Stimulated activated CD8-positive, alpha-beta memory T cell treated with anti-CD3 and anti-CD28 coated beads, Interleukin-12 subunit alpha, Interleukin-12 subunit beta, amount 100 ng/mL, for 24 hours (primary cell): Measurements from ENCODE around the gene CAMK1D.
"Not testable (repeated sequence)": the region's sequence is repeated elsewhere in the genome, so short reads cannot be mapped to it uniquely, and the experiment has no call there.

ENCODE experiments used
- DNase-seq: peaks from one replicate; pipeline ENCODE4 v3.0.0-alpha.2; 2020; ENCODE audit errors: extremely low read depth

CAMK1D gene

GRCh38 chr10:12348870-12349628 is at the start of gene CAMK1D:
Gene CAMK1D (plus strand): TSS chr10:12349547.
- peak; percentile 63 for DNase-seq

GRCh38 chr10:12301036-12301435 is 48.3 kb upstream of the CAMK1D start:
- DNase-seq = not testable (repeated sequence)

GRCh38 chr10:12308057-12308456 is 41.3 kb upstream of the CAMK1D start:
- DNase-seq = no peak

GRCh38 chr10:12308736-12309375 is 40.5 kb upstream of the CAMK1D start:
- DNase-seq = no peak

GRCh38 chr10:12309783-12310182 is 39.6 kb upstream of the CAMK1D start:
- not testable (repeated sequence) for DNase-seq

GRCh38 chr10:12314836-12315235 is 34.5 kb upstream of the CAMK1D start:
- DNase-seq = no peak

- DNase-seq = no peak
Measured at GRCh38 chr10:12319076-12319475, 30.3 kb upstream of the CAMK1D start.

GRCh38 chr10:12320892-12321291 is 28.5 kb upstream of the CAMK1D start:
- no peak for DNase-seq

- DNase-seq = no peak
Measured at GRCh38 chr10:12321641-12322040, 27.7 kb upstream of the CAMK1D start.

GRCh38 chr10:12322583-12323131 is 26.7 kb upstream of the CAMK1D start:
- DNase-seq = no peak

- DNase-seq = no peak
Measured at GRCh38 chr10:12324530-12324929, 24.8 kb upstream of the CAMK1D start.

- no peak for DNase-seq
Measured at GRCh38 chr10:12327074-12327473, 22.3 kb upstream of the CAMK1D start.

GRCh38 chr10:12327476-12327875 is 21.9 kb upstream of the CAMK1D start:
- no peak for DNase-seq

- not testable (repeated sequence) for DNase-seq
Measured at GRCh38 chr10:12328312-12328711, 21.0 kb upstream of the CAMK1D start.

- no peak for DNase-seq
Measured at GRCh38 chr10:12332572-12333379, 16.6 kb upstream of the CAMK1D start.

- no peak for DNase-seq
Measured at GRCh38 chr10:12333380-12334185, 15.8 kb upstream of the CAMK1D start.

GRCh38 chr10:12334186-12334530 is 15.2 kb upstream of the CAMK1D start:
- DNase-seq = no peak

GRCh38 chr10:12335169-12335568 is 14.2 kb upstream of the CAMK1D start:
- DNase-seq = not testable (repeated sequence)

GRCh38 chr10:12337453-12338372 is 11.6 kb upstream of the CAMK1D start:
- DNase-seq = no peak

GRCh38 chr10:12338981-12339380 is 10.4 kb upstream of the CAMK1D start:
- no peak for DNase-seq
